HTERT RPE-1 (cell line): Measurements from ENCODE around the gene CATSPER2.
"Not testable (repeated sequence)": the region's sequence is repeated elsewhere in the genome, so short reads cannot be mapped to it uniquely, and the experiment has no call there.

Source experiments
- in situ Hi-C: fragments of 300-500 bp; cut with MboI; formaldehyde crosslinking; loops from 4 replicates; pipeline ENCODE4 v1.14.3; 2020; ENCODE audit warnings: low sequenced_read_pairs

CATSPER2 gene

DNA sequence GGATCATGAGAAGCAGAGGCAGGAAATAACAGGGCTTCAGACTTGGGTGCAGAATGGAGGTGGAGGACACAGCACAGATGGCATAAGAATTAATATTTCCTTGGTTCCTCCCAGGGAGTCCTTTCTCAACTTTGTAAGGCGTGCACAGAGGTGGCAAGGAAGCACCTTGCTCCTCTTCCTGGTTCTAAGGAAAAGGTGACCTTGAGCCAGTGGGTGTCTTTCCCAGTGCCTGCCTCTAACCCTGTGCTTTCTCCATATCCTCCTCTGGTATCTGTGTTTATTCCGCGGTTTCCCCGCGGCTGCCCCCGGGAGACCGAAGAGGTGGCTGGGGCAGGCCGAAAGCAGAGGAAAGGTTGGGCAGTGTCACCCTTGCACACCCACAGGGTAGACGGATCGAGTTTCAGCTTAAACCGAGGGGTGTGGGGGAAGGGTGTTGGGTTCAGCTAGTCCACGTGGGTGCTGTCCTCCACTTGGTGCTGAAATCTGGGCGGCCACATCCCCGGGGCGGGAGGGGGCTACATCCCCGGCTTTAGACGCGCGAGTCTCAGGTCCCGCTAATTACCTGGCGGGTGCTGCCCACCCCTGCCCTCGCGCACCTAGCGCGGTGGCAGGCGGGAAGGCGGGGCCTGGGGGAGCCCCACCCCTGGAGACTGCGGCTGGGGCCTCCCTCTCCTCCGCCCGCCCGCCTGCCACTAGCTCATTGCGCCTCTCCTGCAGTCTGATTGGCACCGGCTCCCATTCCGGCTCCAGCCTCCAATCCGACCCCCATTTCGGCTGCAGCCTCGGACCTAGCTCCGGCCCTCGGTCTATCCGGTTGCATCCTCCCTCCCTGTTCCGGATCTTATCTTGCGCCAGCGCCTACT lies 55.1 kb downstream of the CATSPER2 start, which contains the start of gene CKMT1B:
Gene CKMT1B (plus strand): TSS at position 700 of the 863 bp plus-strand sequence. CDS start 192 bp downstream, outside the sequence.
- in situ Hi-C loops, result not testable (repeated sequence)

- in situ Hi-C loops, result not testable (repeated sequence)
Measured at GRCh38 chr15:43592841-43593240, 55.8 kb downstream of the CATSPER2 start.

GRCh38 chr15:43589778-43590466 lies 58.7 kb downstream of the CATSPER2 start, which contains the start of gene PPIP5K1:
Gene PPIP5K1 (minus strand): TSS chr15:43590208. CDS start chr15:43584504, 5,704 bp downstream.
- in situ Hi-C loops, result not testable (repeated sequence)
